GM18858 (cell line): Measurements from ENCODE around the gene C1orf116.
A peak's percentile ranks its signal among the peaks of the same experiment; 100 is the strongest.

Experiments
- ATAC-seq: cut with Tn5 transposase; IDR thresholded peaks from one replicate; pipeline ENCODE4 v1.9.1; 2021; ENCODE audit not compliant: unreplicated experiment

The C1orf116 gene

GRCh38 chr1:207032528-207033017, at the start of gene C1orf116:
TSS of gene C1orf116 (minus strand) at chr1:207032756. CDS start at chr1:207027598, 5,158 bp downstream.
- no peak for ATAC-seq

- ATAC-seq: no peak
Observed at GRCh38 chr1:207081806-207082205, 49.2 kb upstream of the C1orf116 start.

DNA sequence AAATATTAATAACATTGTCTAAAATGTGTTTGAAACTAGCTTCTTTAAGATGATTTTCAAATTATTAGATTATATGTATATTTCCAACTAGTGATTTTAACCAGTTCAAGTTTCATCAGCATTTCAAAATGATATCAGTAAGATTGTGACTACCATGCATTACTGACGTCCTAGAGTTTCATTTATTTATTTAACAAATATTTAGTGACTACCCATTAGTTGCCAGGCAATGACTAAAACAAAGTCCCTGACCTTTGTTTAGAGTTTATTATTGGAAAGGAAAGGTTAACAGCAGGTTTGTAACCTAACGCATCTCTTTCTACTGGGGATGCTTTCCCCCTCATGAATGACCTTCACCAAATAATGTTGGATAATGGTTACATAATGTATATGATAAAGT, 48.5 kb upstream of the C1orf116 start:
- ATAC-seq: no peak

DNA sequence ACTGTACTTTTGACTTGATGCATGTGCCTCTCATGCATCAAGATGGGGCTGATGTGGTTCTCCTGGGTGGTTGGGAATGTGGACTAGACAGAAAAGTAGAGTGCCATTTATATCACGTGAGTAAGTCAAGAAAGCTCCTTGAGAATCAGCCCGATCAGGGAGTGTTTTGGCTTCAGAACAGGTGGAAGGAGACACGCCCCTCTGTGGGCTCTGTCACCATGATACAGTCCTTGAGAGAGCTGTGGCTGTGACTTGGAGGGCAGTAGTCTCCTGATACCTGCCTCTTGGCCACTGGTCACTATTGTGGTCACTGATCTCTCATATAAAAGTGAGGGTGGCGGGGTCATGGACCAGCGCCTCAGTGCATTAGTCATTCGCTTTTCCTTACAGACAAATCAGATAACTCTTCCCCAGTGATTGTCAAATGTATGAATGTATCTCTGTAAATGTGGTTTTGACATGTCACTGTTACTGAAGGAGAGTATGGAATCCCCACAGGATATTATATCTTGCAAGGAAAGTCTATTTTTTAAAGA, 47.2 kb upstream of the C1orf116 start:
- no peak for ATAC-seq

DNA sequence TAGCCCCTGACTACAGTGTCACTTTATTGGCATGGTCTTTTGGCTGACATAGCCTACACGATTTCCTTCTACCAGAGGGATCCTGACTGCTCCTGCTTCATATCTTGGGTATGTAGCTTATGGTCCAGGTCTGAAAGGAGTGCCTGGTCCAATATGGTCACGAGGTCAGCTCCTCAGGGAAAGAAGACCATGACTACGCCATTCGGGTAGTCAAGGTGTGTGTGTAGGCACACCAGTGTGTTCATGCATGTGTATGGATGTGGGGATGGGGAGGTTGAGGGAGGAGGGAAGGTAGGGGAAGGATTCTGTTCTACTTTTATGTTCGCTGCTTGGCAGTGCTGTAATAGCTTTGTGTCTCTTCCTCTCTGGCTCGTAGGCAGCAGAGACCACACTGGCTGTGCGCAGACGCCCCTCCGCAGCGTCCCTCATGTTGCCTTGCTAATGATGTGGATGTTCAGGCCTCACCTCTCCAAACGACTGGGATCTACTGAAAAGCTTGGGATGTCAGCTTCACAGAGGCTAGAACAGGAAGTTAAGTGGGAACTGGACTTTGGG, 46.1 kb upstream of the C1orf116 start:
- no peak for ATAC-seq

- no peak for ATAC-seq
Observed at GRCh38 chr1:207077470-207078377, 45.2 kb upstream of the C1orf116 start.

- ATAC-seq: no peak
Observed at GRCh38 chr1:207077012-207077411, 44.5 kb upstream of the C1orf116 start.

DNA sequence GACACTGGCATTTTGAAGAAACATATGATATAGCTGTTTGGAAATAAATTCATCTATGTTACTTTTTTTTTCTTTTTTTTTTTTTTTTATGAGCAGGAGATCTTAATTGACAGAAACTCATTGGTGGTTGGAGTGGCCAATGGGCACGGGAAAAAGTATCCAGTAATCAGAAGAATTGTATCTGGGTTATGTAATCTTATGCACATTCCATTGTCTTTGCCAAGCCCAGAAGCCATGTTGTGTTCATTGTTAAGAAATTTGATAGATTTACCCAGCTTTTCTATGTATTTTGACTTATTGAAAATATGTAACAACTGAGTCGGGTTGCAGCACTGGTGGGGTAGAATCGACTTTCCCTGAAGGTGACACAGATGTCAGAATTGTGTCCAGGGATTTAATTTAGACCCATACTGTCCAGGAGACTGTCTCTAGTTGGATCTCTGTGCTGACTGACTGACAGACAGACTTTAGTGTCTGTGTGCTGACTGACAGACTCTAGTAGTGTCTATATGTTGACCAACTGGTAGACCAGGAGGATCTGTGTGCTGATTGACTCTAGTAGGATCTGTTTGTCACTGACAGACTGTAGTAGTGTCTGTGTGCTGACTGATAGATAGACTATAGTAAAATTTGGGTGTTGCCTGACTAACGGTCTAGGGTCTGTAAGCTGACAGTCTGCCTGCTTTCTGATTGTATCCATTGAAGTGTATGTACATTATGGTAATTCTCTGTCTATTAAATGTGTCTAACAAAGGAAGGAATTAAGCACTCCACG, 43.8 kb upstream of the C1orf116 start:
- ATAC-seq: no peak

GRCh38 chr1:207073906-207074820, 41.6 kb upstream of the C1orf116 start:
- no peak for ATAC-seq

- ATAC-seq: no peak
Observed at GRCh38 chr1:207072233-207072632, 39.7 kb upstream of the C1orf116 start.

DNA sequence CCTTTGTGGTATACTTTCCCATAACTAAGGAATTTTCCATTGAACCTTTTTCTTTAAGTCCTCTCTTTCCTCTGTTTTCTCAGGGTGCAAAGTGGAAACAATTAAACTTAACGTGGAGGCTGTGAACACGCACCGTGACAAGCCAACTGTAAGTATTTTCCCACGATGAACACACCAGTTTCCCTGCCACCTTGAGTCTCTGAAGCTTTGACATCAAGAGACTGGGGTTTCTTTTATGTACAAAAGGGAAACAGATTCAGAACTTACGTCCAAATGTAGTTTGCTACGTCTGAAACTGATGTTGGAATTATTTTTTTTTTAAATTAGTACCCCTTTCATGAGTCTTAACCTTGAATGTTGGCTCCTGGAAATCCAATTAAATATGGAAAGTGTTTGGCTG, 38.9 kb upstream of the C1orf116 start:
- no peak for ATAC-seq

DNA sequence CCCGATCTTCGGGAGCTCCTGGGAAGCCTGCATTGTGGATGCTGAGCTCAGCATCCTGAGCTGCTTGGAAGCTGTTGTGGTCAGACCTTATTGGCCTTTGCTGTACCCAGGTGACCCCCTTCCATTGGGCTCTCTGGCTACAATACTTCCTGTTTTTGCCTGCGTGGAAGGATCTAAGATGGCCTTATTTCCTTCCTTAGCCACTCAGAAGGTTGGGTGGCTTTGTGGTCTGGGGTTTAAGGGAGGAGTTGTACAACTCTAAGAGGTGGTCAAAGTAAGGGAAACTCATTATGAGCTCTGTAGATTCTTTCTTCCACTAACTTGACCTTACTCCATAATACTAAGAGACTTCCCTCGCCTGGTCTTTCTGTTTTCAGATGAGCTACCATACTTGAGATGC, 38.3 kb upstream of the C1orf116 start:
- no peak for ATAC-seq

DNA sequence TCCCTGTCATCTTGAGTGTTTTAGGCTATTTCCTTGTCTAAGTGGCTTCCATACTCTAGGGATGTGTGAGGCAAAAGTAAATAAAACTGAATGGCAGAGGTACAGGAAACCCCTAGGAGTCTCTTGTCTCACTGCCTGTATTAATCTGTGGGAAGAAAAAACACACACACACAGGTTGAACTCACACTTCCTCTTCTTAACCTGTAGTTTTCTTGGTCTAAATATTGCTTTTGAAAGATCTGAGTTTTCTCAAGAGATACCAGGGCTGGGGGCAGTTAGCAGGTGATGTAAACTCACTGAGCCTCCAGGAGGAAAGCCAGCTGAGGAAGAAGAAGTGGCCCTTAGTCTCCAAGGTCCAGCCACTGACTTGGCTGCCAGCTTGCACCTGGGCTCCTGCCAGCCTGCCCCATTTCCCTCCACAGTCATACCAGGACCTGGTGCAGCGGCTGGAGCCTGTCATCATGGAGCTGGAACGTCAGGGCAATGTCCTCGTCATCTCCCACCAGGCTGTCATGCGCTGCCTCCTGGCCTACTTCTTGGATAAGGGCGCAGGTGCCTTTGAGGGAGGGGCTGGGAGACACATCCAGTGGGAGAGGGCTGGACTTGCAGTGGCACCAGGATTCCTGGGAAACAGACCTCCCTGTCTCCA, 37.4 kb upstream of the C1orf116 start:
- peak; percentile 46 for ATAC-seq

- ATAC-seq: no peak
Observed at GRCh38 chr1:207069061-207069460, 36.5 kb upstream of the C1orf116 start.

- no peak for ATAC-seq
Observed at GRCh38 chr1:207067665-207068064, 35.1 kb upstream of the C1orf116 start.

- ATAC-seq: no peak
Observed at GRCh38 chr1:207067185-207067584, 34.6 kb upstream of the C1orf116 start.

DNA sequence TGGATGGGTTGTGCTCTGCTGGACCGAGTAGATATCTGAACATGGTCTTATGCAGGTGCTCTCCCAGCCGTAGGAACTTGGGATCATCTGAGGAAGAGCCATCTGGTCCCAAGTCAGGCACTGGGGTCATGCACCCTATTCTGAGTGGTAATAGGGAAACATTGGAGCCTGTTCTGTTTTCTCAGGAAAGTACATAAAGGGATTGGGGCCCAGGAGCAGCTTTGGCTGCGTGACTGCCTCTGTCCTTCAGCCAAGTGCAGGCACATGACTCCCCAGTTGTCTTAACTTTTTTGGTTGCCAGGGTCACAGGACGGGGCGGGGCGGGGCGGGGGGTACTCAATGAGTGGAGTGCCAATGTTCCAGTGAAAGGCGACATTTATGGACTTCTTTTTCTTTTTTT, 32.0 kb upstream of the C1orf116 start:
- no peak for ATAC-seq

DNA sequence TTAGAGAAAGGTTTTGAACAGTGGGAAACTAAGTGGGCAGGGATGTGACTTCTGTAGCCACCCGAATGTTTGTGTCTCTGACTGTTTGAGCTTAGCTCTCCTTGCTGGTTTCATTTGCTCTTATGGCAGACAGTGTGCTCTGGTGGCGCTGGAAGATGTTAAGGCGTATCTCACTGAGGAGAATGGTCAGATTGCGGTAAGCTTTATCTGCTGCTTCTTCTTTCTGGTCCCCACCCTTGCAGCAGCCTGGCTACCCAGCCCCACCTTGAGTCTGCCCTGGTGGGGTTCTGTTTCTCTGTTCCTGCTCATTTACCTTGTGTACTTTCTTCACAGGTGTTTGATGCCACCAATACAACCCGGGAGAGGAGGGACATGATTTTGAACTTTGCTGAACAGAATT, 30.5 kb upstream of the C1orf116 start:
- no peak for ATAC-seq

- ATAC-seq: no peak
Observed at GRCh38 chr1:207062058-207062457, 29.5 kb upstream of the C1orf116 start.

GRCh38 chr1:207060596-207060995, 28.0 kb upstream of the C1orf116 start:
- ATAC-seq: no peak
